ENCODE results near the gene NMRK2.
A peak's percentile ranks its signal among the peaks of the same experiment; 100 is the strongest.
"Not testable (repeated sequence)": the region's sequence is repeated elsewhere in the genome, so short reads cannot be mapped to it uniquely, and the experiment has no call there.

NMRK2 gene

GRCh38 chr19:3964256-3965194, 31.7 kb downstream of the NMRK2 start:
- no peak for DNase-seq

DNA sequence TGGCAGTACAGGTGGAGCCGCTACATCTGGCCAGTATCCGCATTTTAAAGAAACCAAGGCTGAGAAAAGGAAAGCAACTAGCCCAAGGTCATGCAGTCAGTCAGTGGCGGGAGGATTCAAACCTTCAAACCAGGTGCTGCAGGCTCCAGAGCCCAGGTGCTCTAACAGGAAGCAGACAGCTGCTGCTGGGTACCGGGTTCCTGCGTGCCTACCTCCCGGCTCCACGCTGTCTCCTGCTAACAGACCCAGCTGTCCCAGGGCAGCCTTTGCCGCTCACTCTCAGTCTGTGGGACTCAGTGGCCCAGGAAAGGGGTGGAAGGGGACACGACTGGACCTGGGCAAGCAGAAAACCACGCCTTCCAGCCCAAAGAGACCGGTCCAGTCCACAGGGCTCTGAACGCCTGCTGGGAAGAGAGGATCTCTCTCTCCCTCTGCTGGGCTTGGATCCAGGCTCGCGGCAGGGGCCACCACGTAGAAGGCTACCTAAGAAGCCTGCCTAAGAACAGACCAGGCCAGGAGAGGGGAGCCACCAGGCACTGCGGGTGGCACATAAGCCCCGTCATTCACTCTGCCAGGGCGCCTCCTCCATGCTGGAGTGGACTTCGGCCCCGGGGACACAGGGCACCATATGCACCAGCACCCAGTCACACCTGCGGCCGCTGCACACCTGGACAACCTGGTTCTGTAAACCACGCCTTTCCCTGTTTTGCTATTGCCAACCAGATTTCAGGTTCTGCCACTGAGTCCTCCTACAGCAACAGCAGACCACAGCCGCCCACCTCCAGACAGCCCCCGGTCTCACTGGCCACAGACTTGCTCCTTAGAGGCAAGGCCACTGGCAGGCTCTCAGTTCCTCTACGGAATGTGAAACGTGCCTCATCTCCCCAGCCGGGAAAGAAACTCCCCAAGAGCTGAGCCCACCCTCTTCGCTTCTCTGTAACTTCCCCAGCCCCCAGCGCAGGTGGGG, 33.5 kb downstream of the NMRK2 start:
- DNase-seq: no peak

GRCh38 chr19:3967983-3968382, 35.1 kb downstream of the NMRK2 start:
- DNase-seq: not testable (repeated sequence)

- peak in 5 of 56 donors; percentile 6 to 45 (median 17) for DNase-seq
Measured at GRCh38 chr19:3968556-3969434, 35.9 kb downstream of the NMRK2 start.

DNA sequence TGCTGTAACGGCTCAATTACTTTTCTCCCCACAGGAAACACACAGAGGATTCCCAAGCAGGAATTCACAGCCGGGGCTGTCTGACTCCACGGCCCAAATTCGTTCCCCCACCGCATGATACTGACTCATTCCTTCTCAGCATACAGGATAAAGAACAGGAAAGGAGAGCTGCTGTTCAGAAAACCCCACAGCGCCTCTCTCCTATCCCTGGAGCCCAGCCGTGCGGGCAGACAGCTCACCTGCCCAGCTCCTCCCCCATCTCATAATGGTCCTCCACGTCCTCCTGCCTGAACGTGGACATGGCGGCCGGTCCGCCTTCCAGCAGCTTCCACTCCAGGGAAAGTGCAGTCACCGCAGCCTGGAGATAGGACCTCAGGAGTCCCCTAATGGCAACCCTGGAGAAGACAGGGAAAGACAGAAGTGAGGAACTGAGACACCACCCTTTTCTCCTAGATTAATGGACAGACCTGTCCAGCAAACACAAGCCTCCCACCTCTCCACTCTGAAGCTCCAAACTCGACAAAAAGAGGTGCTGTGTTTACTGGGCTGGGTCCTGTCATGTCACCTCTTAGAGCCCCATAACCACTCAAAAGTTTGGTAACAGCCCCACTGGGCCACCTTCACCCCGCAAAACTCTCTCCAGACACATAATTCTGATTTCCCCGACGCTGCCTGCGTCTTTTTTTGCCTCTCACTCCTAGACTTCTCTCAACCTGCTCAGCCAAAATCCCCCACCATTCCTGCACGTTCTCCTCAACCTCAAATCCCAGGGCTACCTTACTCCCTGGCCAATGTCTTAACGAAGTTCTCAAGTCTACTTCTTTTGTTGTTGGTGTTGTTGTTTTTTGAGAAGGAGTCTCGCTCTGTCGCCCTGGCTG, 36.8 kb downstream of the NMRK2 start:
- DNase-seq: peak in 1 of 56 donors; percentile 14

DNA sequence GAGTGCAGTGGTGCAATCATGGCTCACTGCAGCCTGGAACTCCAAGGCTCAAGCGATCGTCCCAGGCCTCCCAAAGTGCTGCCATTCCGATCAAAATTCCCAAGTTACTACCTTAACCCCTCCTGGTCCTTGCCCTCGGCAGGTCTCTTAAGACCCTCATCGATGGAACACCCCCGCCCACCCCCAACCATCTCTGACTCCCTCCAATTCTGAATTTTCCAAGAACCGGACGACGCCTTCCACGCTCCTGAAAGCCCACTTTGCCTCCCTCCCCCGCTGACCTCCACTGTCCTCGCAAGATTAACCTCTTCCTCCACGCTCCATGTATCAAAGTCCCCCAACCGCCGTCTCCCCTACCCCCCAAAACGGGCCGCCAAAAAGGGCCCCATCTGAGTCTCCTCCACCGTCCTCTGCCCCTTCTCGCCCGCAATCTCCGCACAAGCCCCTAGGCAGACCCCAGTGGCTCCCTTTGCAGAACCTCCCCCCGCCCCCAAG, 37.5 kb downstream of the NMRK2 start:
- no peak for DNase-seq

DNA sequence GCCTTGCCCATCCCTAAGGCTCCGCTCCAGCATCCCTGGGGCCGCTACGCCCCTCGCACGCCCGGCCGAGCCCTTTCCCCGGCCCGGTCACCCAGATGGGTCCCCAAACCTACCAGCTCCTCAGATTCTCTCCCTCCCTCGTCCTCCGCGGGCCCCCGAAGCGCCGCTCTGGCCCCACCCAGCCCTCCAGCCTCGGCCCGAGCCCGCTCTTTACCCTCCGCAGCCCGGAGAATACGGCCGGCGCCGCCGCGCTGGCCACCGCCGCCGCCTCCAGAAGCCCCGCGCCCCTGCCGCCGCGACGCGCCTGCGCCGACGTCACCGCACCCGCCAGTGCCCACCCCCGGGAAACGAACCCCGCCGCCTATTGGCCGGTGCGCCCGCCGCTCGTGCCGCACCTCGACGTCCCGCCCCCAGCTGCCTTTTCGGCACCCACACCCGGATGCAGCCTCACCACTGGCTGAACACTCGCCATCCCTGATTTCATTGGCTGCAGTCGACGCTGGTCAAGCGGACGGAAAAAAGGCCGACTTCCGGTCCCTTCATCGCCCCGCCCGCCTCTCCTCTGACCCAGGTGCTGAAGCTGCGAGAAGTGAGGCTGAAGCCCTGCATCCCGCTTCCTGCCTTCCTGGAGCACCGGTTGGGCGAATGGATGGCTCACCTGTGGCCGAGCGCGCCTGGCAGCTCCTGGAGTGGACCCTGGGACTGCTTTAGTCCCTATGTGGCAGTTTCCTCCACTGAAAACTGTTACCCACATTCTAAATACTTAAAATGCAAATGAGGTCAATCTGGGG, 38.1 kb downstream of the NMRK2 start, which contains the start of gene DAPK3:
Gene DAPK3 (minus strand): TSS at position 292 of the 791 bp plus-strand sequence. CDS start 1,364 bp downstream, outside the sequence.
- peak; percentile 81 to 99 (median 96) for DNase-seq

- no peak for DNase-seq
Measured at GRCh38 chr19:3975144-3975543, 42.3 kb downstream of the NMRK2 start.

DNA sequence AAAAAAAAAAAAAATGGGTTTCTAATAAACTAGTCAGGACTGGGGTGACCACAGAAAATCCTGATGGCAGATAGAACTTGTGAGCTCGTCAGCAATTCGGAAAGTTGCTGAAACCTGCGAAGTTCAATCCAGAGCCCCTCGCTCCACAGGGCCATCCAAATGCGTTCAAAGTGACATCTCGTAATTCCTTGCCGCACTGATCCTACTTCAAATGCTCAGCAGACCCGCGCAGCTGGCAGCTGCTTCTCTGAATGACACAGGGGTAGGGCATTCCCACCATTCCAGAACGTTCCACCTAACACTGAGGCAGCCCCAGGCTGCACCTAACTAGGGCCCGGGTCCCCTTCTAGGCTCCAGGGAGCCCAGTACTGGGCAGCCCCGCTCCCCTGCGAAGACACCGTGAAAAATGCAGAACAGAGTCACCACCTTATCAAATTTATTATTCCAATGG, 42.8 kb downstream of the NMRK2 start:
- peak in 1 of 56 donors; percentile 1 for DNase-seq

- no peak for DNase-seq
Measured at GRCh38 chr19:3976495-3977241, 43.8 kb downstream of the NMRK2 start.

DNA sequence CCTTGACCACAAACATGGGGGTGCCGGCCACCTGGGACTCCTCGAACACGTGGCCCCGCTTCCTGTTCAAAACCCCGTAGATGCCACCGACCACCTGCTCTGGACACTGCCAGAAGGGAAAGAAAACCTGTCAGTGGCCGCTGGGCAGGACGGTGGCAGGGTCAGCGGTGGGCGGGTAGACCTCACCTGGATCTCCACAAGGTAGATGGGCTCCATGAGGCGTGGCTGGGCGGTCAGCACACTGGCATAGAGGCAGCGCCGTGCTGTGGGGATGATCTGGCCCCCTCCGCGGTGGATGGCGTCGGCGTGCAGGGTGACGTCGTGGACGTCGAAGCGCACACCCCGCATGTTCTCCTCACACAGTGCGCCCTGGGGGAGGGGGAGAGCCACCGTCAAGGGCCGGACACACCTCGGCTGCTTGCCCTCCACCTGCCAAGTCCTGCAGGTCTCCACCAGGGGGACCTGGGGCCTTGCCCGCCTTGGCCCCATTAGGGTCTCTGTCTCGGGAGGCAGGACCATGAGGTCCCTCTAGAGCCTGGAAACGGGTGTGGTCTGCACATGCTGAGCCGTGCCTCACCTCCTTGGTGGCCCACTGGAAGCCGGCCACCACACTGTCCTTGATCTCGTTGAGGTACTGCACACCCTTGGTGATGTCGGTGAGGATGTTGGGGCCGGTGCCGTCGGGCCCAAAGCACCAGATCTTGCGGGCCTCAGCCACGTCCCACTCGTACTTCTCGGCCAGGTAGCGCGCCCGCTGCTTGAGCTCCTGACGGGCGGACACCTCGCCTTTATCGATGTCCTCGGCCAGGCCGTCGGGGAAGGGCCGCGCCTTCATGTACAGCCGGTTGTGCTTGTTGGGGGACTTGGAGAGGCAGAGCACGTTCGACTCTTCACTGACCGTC, 44.6 kb downstream of the NMRK2 start:
- no peak for DNase-seq

GRCh38 chr19:3978145-3978544, 45.3 kb downstream of the NMRK2 start:
- no peak for DNase-seq

GRCh38 chr19:3979289-3979673, 46.4 kb downstream of the NMRK2 start:
- no peak for DNase-seq

- no peak for DNase-seq
Measured at GRCh38 chr19:3979674-3980352, 46.9 kb downstream of the NMRK2 start.

DNA sequence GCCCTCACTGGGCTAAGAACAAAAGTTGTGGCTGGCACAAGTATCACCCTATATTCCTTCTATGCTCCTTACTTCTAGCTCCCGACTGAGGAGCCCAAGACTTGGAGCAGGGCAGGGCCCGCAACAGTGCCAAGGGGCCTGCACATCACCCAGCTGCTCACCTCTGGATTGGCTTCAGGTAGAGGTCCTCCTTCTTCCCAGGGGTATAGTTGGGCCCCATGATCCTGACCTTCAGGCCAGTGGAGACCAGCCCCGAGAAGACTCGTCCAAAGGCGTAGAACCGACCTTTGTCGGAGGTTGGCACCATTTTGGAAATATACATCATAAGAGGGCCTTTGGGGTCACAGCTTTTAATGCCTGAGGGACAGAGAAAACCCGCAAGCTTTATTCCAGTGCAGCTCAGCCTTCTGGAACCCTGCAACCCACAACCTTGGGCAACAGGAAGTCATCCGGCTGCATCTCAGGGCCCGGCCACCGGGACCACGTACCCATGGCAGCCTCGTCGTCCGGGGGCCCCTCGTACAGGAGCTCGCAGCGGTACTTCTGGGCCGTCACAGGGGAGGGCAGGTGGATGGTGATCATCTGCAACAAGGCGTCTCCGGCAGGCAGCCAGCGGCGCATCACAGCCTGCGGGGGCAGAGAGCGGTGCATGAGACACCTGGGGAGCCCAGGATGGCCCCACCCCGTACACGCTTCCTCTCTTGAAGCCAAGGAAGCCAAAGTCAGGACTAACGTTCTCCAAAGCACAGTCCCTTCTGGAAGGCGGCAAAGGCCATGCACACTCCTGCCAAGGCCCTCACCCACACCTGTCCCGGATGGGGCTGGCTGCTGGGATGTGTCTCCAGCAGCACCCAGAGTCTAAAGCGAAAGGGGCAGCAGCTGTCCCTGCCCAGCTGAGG, 47.7 kb downstream of the NMRK2 start:
- no peak for DNase-seq

Measured in nucleus accumbens (tissue), 56 donors.